HEK293 (cell line): ENCODE data around the gene CCDC85A.

Source experiments
- CTCF ChIA-PET: fragments of 350-600 bp; formaldehyde crosslinking; extraction: SDS; loops from one replicate; lab custom pipeline; 2021; ENCODE audit warnings: antibody characterized with exemption; lab: Yijun Ruan, JAX
- POLR2A ChIA-PET: fragments of 300-600 bp; formaldehyde crosslinking; extraction: SDS; loops from one replicate; lab custom pipeline; 2020; ENCODE audit warnings: antibody characterized with exemption, inconsistent platforms; lab: Yijun Ruan, JAX
- H3K27ac ChIP-seq: fragments of 200-500 bp; sonication (Bioruptor generic); 2 replicates; pipeline ENCODE4 v1.5.1; 2014; ENCODE audit warnings: low read depth, low read length, control low read depth, inconsistent platforms; ENCODE audit errors: extremely low read depth
- H3K36me3 ChIP-seq, 2 experiments: fragments of 200-500 bp in 1 of 2; sonication (Bioruptor generic) in 1 of 2; 1 replicate in 1 of 2; 2 replicates in 1 of 2; pipeline ENCODE4 v1.5.1; 2014 to 2017; ENCODE audit warnings: inconsistent platforms in 2 of 2, low read length in 2 of 2; ENCODE audit not compliant: control insufficient read depth in 2 of 2, insufficient read depth in 1 of 2
- H3K4me1 ChIP-seq: fragments of 200-500 bp; sonication (Bioruptor generic); 2 replicates; pipeline ENCODE4 v1.5.1; 2014; ENCODE audit warnings: mild to moderate bottlenecking, low read length, inconsistent platforms; ENCODE audit not compliant: control insufficient read depth, insufficient read depth
- H3K4me3 ChIP-seq: 2 replicates; pipeline ENCODE4 v1.5.1; 2011; ENCODE audit warnings: low read depth, mild to moderate bottlenecking, control low read depth, low read length, moderate library complexity
- H3K9me3 ChIP-seq: fragments of 200-500 bp; sonication (Bioruptor generic); 2 replicates; pipeline ENCODE4 v1.5.1; 2014; ENCODE audit warnings: low read depth, low read length, inconsistent platforms; ENCODE audit not compliant: control insufficient read depth, insufficient read depth
- GLI2 ChIP-seq: fragments of 450-650 bp; formaldehyde crosslinking; IDR thresholded peaks from 2 replicates; pipeline ENCODE4; 2017; ENCODE audit warnings: missing biosample characterization, missing genetic modification characterization, low read depth, borderline replicate concordance
- GLIS2 ChIP-seq: fragments of 450-650 bp; formaldehyde crosslinking; IDR thresholded peaks from 2 replicates; pipeline ENCODE4 v1.5.1; 2016; ENCODE audit warnings: missing biosample characterization, missing genetic modification characterization
- HOXA7 ChIP-seq: sonication (generic); formaldehyde crosslinking; IDR thresholded peaks from 2 replicates; pipeline ENCODE4 v1.8.1; 2022; ENCODE audit warnings: missing genetic modification reagents, borderline replicate concordance
- KLF16 ChIP-seq: fragments of 450-650 bp; formaldehyde crosslinking; IDR thresholded peaks from 2 replicates; pipeline ENCODE4 v1.5.1; 2017; ENCODE audit warnings: missing biosample characterization, missing genetic modification characterization
- KLF9 ChIP-seq: fragments of 450-650 bp; formaldehyde crosslinking; IDR thresholded peaks from 2 replicates; pipeline ENCODE4 v1.5.1; 2016; ENCODE audit warnings: missing biosample characterization, missing genetic modification characterization, low read depth
- MYNN ChIP-seq: fragments of 450-650 bp; formaldehyde crosslinking; IDR thresholded peaks from 2 replicates; pipeline ENCODE4 v1.5.1; 2016; ENCODE audit warnings: missing biosample characterization, missing genetic modification characterization, borderline replicate concordance
- REPIN1 ChIP-seq: fragments of 450-650 bp; formaldehyde crosslinking; IDR thresholded peaks from 2 replicates; pipeline ENCODE4 v1.5.1; 2017; ENCODE audit warnings: missing biosample characterization, missing genetic modification characterization, low read depth
- SALL2 ChIP-seq: fragments of 450-650 bp; formaldehyde crosslinking; IDR thresholded peaks from 2 replicates; pipeline ENCODE4 v1.5.0; 2017; ENCODE audit warnings: missing biosample characterization, mild to moderate bottlenecking, missing genetic modification characterization, borderline replicate concordance
- SP7 ChIP-seq: fragments of 450-650 bp; formaldehyde crosslinking; IDR thresholded peaks from 2 replicates; pipeline ENCODE4 v1.5.1; 2016; ENCODE audit warnings: missing biosample characterization, missing genetic modification characterization
- TRIM28 ChIP-seq: IDR thresholded peaks from 2 replicates; pipeline ENCODE4 v1.6.1; 2011; ENCODE audit warnings: low read length, control low read depth, borderline replicate concordance
- ZBTB17 ChIP-seq: fragments of 450-650 bp; formaldehyde crosslinking; IDR thresholded peaks from 2 replicates; pipeline ENCODE4 v1.5.1; 2016; ENCODE audit warnings: missing biosample characterization, missing genetic modification characterization
- ZBTB44 ChIP-seq: fragments of 450-650 bp; IDR thresholded peaks from 2 replicates; pipeline ENCODE4 v1.5.1; 2018; ENCODE audit warnings: missing biosample characterization, mild to moderate bottlenecking, missing genetic modification characterization
- ZBTB7A ChIP-seq: fragments of 450-650 bp; formaldehyde crosslinking; IDR thresholded peaks from 2 replicates; pipeline ENCODE4 v1.5.1; 2016; ENCODE audit warnings: low read depth, missing biosample characterization, missing genetic modification characterization
- ZFP3 ChIP-seq: fragments of 450-650 bp; formaldehyde crosslinking; IDR thresholded peaks from 2 replicates; pipeline ENCODE4 v1.5.1; 2016; ENCODE audit warnings: low read depth, missing biosample characterization, missing genetic modification characterization
- ZNF146 ChIP-seq: fragments of 450-650 bp; formaldehyde crosslinking; IDR thresholded peaks from 2 replicates; pipeline ENCODE4 v1.5.1; 2016; ENCODE audit warnings: missing biosample characterization, missing genetic modification characterization
- ZNF155 ChIP-seq: fragments of 450-650 bp; formaldehyde crosslinking; IDR thresholded peaks from 2 replicates; pipeline ENCODE4 v1.5.1; 2016; ENCODE audit warnings: missing biosample characterization, missing genetic modification characterization
- ZNF157 ChIP-seq: fragments of 450-650 bp; formaldehyde crosslinking; IDR thresholded peaks from 2 replicates; pipeline ENCODE4 v1.5.1; 2016; ENCODE audit warnings: missing biosample characterization, missing genetic modification characterization
- ZNF24 ChIP-seq: fragments of 450-650 bp; formaldehyde crosslinking; IDR thresholded peaks from 2 replicates; pipeline ENCODE4 v1.5.1; 2016; ENCODE audit warnings: missing biosample characterization, missing genetic modification characterization
- ZNF26 ChIP-seq: fragments of 450-650 bp; formaldehyde crosslinking; IDR thresholded peaks from 2 replicates; pipeline ENCODE4 v1.5.1; 2016; ENCODE audit warnings: missing biosample characterization, missing genetic modification characterization
- ZNF292 ChIP-seq: fragments of 450-650 bp; formaldehyde crosslinking; IDR thresholded peaks from 2 replicates; pipeline ENCODE4 v1.5.1; 2016; ENCODE audit warnings: low read depth, missing biosample characterization, missing genetic modification characterization, borderline replicate concordance
- ZNF426 ChIP-seq: fragments of 450-650 bp; formaldehyde crosslinking; IDR thresholded peaks from 2 replicates; pipeline ENCODE4 v1.5.1; 2017; ENCODE audit warnings: missing biosample characterization, missing genetic modification characterization, mild to moderate bottlenecking, inconsistent platforms, moderate library complexity
- ZNF48 ChIP-seq: fragments of 450-650 bp; formaldehyde crosslinking; IDR thresholded peaks from 2 replicates; pipeline ENCODE4 v1.5.1; 2016; ENCODE audit warnings: missing biosample characterization, missing genetic modification characterization
- ZNF501 ChIP-seq: fragments of 450-650 bp; formaldehyde crosslinking; IDR thresholded peaks from 2 replicates; pipeline ENCODE4 v1.5.1; 2016; ENCODE audit warnings: missing biosample characterization, missing genetic modification characterization
- ZNF549 ChIP-seq: fragments of 450-650 bp; IDR thresholded peaks from 2 replicates; pipeline ENCODE4 v1.5.1; 2018; ENCODE audit warnings: missing biosample characterization, missing genetic modification characterization, mild to moderate bottlenecking, inconsistent platforms, moderate library complexity
- ZNF560 ChIP-seq: fragments of 450-650 bp; formaldehyde crosslinking; IDR thresholded peaks from 2 replicates; pipeline ENCODE4 v1.5.1; 2017; ENCODE audit warnings: missing biosample characterization, missing genetic modification characterization, borderline replicate concordance
- ZNF585B ChIP-seq: fragments of 450-650 bp; formaldehyde crosslinking; IDR thresholded peaks from 2 replicates; pipeline ENCODE4 v1.5.1; 2016; ENCODE audit warnings: missing biosample characterization, missing genetic modification characterization
- ZNF658 ChIP-seq: fragments of 450-650 bp; formaldehyde crosslinking; IDR thresholded peaks from 2 replicates; pipeline ENCODE4; 2016; ENCODE audit warnings: missing biosample characterization, missing genetic modification characterization
- ZNF701 ChIP-seq: fragments of 450-650 bp; formaldehyde crosslinking; IDR thresholded peaks from 2 replicates; pipeline ENCODE4 v1.5.1; 2016; ENCODE audit warnings: missing biosample characterization, missing genetic modification characterization
- ZNF777 ChIP-seq: fragments of 450-650 bp; formaldehyde crosslinking; IDR thresholded peaks from 2 replicates; pipeline ENCODE4 v1.5.1; 2017; ENCODE audit warnings: missing biosample characterization, missing genetic modification characterization, borderline replicate concordance
- ZSCAN23 ChIP-seq: fragments of 450-650 bp; formaldehyde crosslinking; IDR thresholded peaks from 2 replicates; pipeline ENCODE4 v1.5.1; 2016; ENCODE audit warnings: missing biosample characterization, missing genetic modification characterization
- ZSCAN5A ChIP-seq: fragments of 450-650 bp; formaldehyde crosslinking; IDR thresholded peaks from 2 replicates; pipeline ENCODE4 v1.5.1; 2016; ENCODE audit warnings: missing biosample characterization, missing genetic modification characterization

The CCDC85A gene

GRCh38 chr2:56314796-56315195, 131.0 kb downstream of the CCDC85A start:
- H3K4me3 ChIP-seq = no peak overlapping the region
- no peak overlapping the region for H3K27ac ChIP-seq
- no peaks in the 10 kb centered on the region for H3K9me3 ChIP-seq
- ChIA-PET POLR2A (no interaction called here), CTCF (no interaction called here)
- no peaks in the 10 kb centered on the region for H3K36me3 ChIP-seq
- no peaks in the 10 kb centered on the region for H3K4me1 ChIP-seq
- TF ChIP-seq ZNF560 (tag by site-specific recombination) (no peak), ZNF155 (tag by site-specific recombination) (no peak), GLI2 (no peak), SALL2 (no peak), TRIM28 (no peak), ZNF701 (no peak), REPIN1 (no peak), ZNF157 (tag by site-specific recombination) (no peak), MYNN (no peak), ZNF24 (tag by site-specific recombination) (no peak), ZBTB7A (tag by site-specific recombination) (no peak)

GRCh38 chr2:56315376-56315775, 131.6 kb downstream of the CCDC85A start:
- H3K4me3 ChIP-seq = no peak overlapping the region
- no peak overlapping the region for H3K27ac ChIP-seq
- no peaks in the 10 kb centered on the region for H3K4me1 ChIP-seq
- TF ChIP-seq ZNF146 (tag by site-specific recombination) (no peak), ZNF777 (no peak), ZNF658 (no peak), ZNF426 (tag by site-specific recombination) (no peak), ZNF585B (tag by site-specific recombination) (no peak), ZNF292 (tag by site-specific recombination) (no peak), ZNF501 (tag by site-specific recombination) (no peak), GLIS2 (tag by site-specific recombination) (no peak), ZNF157 (tag by site-specific recombination) (no peak), SP7 (tag by site-specific recombination) (no peak), KLF16 (tag by site-specific recombination) (no peak)
- H3K36me3 ChIP-seq = no peaks in the 10 kb centered on the region
- CTCF ChIA-PET = no interaction called here
- H3K9me3 ChIP-seq = no peaks in the 10 kb centered on the region
- POLR2A ChIA-PET = no interaction called here

- no peak overlapping the region for H3K4me3 ChIP-seq
- H3K27ac ChIP-seq = no peak overlapping the region
- H3K36me3 ChIP-seq = no peaks in the 10 kb centered on the region
- no peaks in the 10 kb centered on the region for H3K9me3 ChIP-seq
- ChIA-PET POLR2A (no interaction called here), CTCF (no interaction called here)
- no peaks in the 10 kb centered on the region for H3K4me1 ChIP-seq
- TF ChIP-seq ZFP3 (tag by site-specific recombination) = no peak
- no peak for TF ChIP-seq ZNF549
- no peak for TF ChIP-seq REPIN1
- no peak for TF ChIP-seq KLF9 (tag by site-specific recombination)
- no peak for TF ChIP-seq ZBTB17 (tag by site-specific recombination)
- no peak for TF ChIP-seq HOXA7 (CRISPR knock-in tag)
- TF ChIP-seq ZBTB44 = no peak
- TF ChIP-seq ZSCAN5A = no peak
- TF ChIP-seq ZNF26 (tag by site-specific recombination) = no peak
- no peak for TF ChIP-seq ZNF48 (tag by site-specific recombination)
- TF ChIP-seq ZSCAN23 (tag by site-specific recombination) = no peak
Observed at GRCh38 chr2:56316011-56316410, 132.2 kb downstream of the CCDC85A start.
